ENCODE data around the gene SH2D3C.

- TF ChIP-seq CTCF (tag by site-specific recombination; IDR thresholded peaks at IDR 0.05), result no peak
- TF ChIP-seq OSR2 (tag by site-specific recombination; IDR thresholded peaks at IDR 0.05), result no peak
- no peak for TF ChIP-seq ZNF26 (tag by site-specific recombination; IDR thresholded peaks at IDR 0.05)
- no peak for TF ChIP-seq ZNF626 (tag by site-specific recombination; IDR thresholded peaks at IDR 0.05)
- no peak for TF ChIP-seq ZNF670 (tag by site-specific recombination; IDR thresholded peaks at IDR 0.05; ENCODE audit: low read depth)
- no peak for TF ChIP-seq ZNF449 (tag by site-specific recombination; IDR thresholded peaks at IDR 0.05)
- TF ChIP-seq, protein P1, sequence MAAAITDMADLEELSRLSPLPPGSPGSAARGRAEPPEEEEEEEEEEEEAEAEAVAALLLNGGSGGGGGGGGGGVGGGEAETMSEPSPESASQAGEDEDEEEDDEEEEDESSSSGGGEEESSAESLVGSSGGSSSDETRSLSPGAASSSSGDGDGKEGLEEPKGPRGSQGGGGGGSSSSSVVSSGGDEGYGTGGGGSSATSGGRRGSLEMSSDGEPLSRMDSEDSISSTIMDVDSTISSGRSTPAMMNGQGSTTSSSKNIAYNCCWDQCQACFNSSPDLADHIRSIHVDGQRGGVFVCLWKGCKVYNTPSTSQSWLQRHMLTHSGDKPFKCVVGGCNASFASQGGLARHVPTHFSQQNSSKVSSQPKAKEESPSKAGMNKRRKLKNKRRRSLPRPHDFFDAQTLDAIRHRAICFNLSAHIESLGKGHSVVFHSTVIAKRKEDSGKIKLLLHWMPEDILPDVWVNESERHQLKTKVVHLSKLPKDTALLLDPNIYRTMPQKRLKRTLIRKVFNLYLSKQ (tag by site-specific recombination; IDR thresholded peaks at IDR 0.05; ENCODE audit: borderline replicate concordance), result no peak
- TF ChIP-seq ZNF785 (tag by site-specific recombination; IDR thresholded peaks at IDR 0.05), result no peak
- no peak for TF ChIP-seq ZNF423 (tag by site-specific recombination; IDR thresholded peaks at IDR 0.05)
- TF ChIP-seq, protein P2, sequence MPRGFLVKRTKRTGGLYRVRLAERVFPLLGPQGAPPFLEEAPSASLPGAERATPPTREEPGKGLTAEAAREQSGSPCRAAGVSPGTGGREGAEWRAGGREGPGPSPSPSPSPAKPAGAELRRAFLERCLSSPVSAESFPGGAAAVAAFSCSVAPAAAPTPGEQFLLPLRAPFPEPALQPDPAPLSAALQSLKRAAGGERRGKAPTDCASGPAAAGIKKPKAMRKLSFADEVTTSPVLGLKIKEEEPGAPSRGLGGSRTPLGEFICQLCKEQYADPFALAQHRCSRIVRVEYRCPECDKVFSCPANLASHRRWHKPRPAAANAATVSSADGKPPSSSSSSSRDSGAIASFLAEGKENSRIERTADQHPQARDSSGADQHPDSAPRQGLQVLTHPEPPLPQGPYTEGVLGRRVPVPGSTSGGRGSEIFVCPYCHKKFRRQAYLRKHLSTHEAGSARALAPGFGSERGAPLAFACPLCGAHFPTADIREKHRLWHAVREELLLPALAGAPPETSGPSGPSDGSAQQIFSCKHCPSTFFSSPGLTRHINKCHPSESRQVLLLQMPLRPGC (tag by site-specific recombination; IDR thresholded peaks at IDR 0.05), result no peak
- TF ChIP-seq YY1 (tag by site-specific recombination; IDR thresholded peaks at IDR 0.05), result no peak
- no peak for TF ChIP-seq ZNF514 (tag by site-specific recombination; IDR thresholded peaks at IDR 0.05)
- TF ChIP-seq ZSCAN30 (tag by site-specific recombination; IDR thresholded peaks at IDR 0.05), result no peak
Measured at GRCh38 chr9:127776195-127776923, 2.1 kb downstream of the SH2D3C start.

Measured in HEK293 (cell line).